Panc1 (cell line): ENCODE results near the gene OR7A10. TPM values are rescaled to one million over a fixed set of nuclear protein-coding genes. Genes with fewer than 3 reads are reported as not detected.

ENCODE experiments used
- ATAC-seq: fragments of 200-7000 bp; cut with Tn5 transposase; 2 replicates; pipeline ENCODE4 v1.9.1; 2020; ENCODE audit warnings: mild to moderate bottlenecking, moderate library complexity
- BruUV-seq: library from RNA; stranded (reverse); fragments of 400-500 nt; replicated peaks from 2 replicates; lab custom pipeline; 2021; lab: Mats Ljungman, UMichigan
- CTCF ChIA-PET: fragments of 300-600 bp; sonication (Branson Sonifier 250); formaldehyde crosslinking; loops from one replicate; lab custom pipeline; 2022; ENCODE audit warnings: antibody characterized with exemption; lab: Charles Lee
- POLR2A ChIA-PET: fragments of 300-600 bp; sonication (Branson Sonifier 250); formaldehyde crosslinking; loops from one replicate; lab custom pipeline; 2022; ENCODE audit warnings: antibody characterized with exemption; lab: Charles Lee
- DNase-seq: peaks from one replicate; pipeline ENCODE4 v3.0.0-alpha.2; 2010; ENCODE audit warnings: low read depth, low spot score
- H3K27ac ChIP-seq: 2 replicates; pipeline ENCODE4 v1.5.1; 2011; ENCODE audit warnings: mild to moderate bottlenecking, low read length, inconsistent platforms
- H3K27me3 ChIP-seq: fragments of 200-500 bp; sonication (Bioruptor generic); 2 replicates; pipeline ENCODE4 v1.6.0; 2014; ENCODE audit warnings: low read length, inconsistent platforms; ENCODE audit not compliant: control insufficient read depth, insufficient read depth
- H3K36me3 ChIP-seq: fragments of 200-500 bp; sonication (Bioruptor generic); 2 replicates; pipeline ENCODE4 v1.5.1; 2014; ENCODE audit warnings: inconsistent platforms, mild to moderate bottlenecking, low read length, moderate library complexity; ENCODE audit not compliant: control insufficient read depth, insufficient read depth
- H3K4me1 ChIP-seq: 2 replicates; pipeline ENCODE4 v1.5.1; 2011; ENCODE audit warnings: inconsistent platforms, mild to moderate bottlenecking, low read length, moderate library complexity; ENCODE audit not compliant: control insufficient read depth, insufficient read depth
- H3K4me3 ChIP-seq, 2 experiments: 2 replicates each; pipeline ENCODE4 v1.5.1; 2011 to 2012; ENCODE audit warnings: low read depth in 2 of 2, low read length in 2 of 2, mild to moderate bottlenecking in 2 of 2, inconsistent platforms in 1 of 2, moderate library complexity in 1 of 2
- H3K9me3 ChIP-seq: fragments of 200-500 bp; sonication (Bioruptor generic); 2 replicates; pipeline ENCODE4 v1.5.1; 2014; ENCODE audit warnings: low read depth, mild to moderate bottlenecking, inconsistent platforms, low read length, moderate library complexity; ENCODE audit not compliant: control insufficient read depth, insufficient read depth
- CTCF ChIP-seq: fragments of 450-650 bp; IDR thresholded peaks from 2 replicates; pipeline ENCODE4 v1.5.1; 2017; ENCODE audit warnings: mild to moderate bottlenecking
- POLR2AphosphoS5 ChIP-seq: IDR thresholded peaks from 2 replicates; pipeline ENCODE4 v1.6.1; 2012; ENCODE audit warnings: mild to moderate bottlenecking, low read depth, low read length, moderate library complexity
- REST ChIP-seq, 2 experiments: IDR thresholded peaks; 2 replicates each; pipeline ENCODE4 v1.6.1; 2011 to 2012; ENCODE audit warnings: low read depth in 2 of 2, control low read depth in 1 of 2, low read length in 1 of 2, mild to moderate bottlenecking in 1 of 2, moderate library complexity in 1 of 2; ENCODE audit not compliant: insufficient read depth in 1 of 2
- SIN3A ChIP-seq: IDR thresholded peaks from 2 replicates; pipeline ENCODE4 v1.6.1; 2012; ENCODE audit warnings: low read depth, mild to moderate bottlenecking, low read length, moderate library complexity, borderline replicate concordance; ENCODE audit not compliant: insufficient read depth
- TCF7L2 ChIP-seq: IDR thresholded peaks from 2 replicates; pipeline ENCODE4 v1.6.1; 2011; ENCODE audit warnings: mild to moderate bottlenecking, low read depth, low read length, inconsistent platforms
- in situ Hi-C: cut with HindIII; loops from 2 replicates; pipeline ENCODE4 v1.10.0; 2016; ENCODE audit warnings: low sequenced_read_pairs, low pct_unique_long_range_greater_than_20kb
- intact Hi-C: fragments of 100-400 bp; cut with micrococcal nuclease; formaldehyde crosslinking; loops from one replicate; pipeline ENCODE4 v1.10.0; 2022; ENCODE audit not compliant: unreplicated experiment
- total RNA-seq: library from RNA; stranded (reverse); gene quantifications from one replicate; pipeline ENCODE4 v1.2.1, GENCODE V29; 2021; ENCODE audit not compliant: unreplicated experiment

OR7A10 gene
- total RNA-seq, 1 experiment from 2014 or later: not detected

- Histone ChIP-seq H3K4me1 (no peaks in the 10 kb centered on the region), H3K9me3 (no peaks in the 10 kb centered on the region), H3K4me3 (no peak overlapping the region), H3K27me3 (no peaks in the 10 kb centered on the region), H3K27ac (no peak overlapping the region), H3K36me3 (no peaks in the 10 kb centered on the region)
- intact Hi-C loops: no loop called here
- DNase-seq (no peak), ATAC-seq (no peak)
- in situ Hi-C loops: no loop called here
- ChIA-PET POLR2A (no interaction called here), CTCF (no interaction called here)
- TF ChIP-seq TCF7L2 (no peak), POLR2AphosphoS5 (no peak)
- no TSS peak for BruUV-seq
Observed at GRCh38 chr19:14804765-14805164, 44.0 kb downstream of the OR7A10 start.

GRCh38 chr19:14798760-14799159 lies 50.0 kb downstream of the OR7A10 start:
- no peak for TF ChIP-seq CTCF
- TF ChIP-seq REST (IDR thresholded peaks at IDR 0.05; ENCODE audit: insufficient read depth in 1 of 2, low read depth in 2 of 2, low read length in 1 of 2): no peak
- no peak for TF ChIP-seq POLR2AphosphoS5
- no peak for TF ChIP-seq SIN3A
- no peak for TF ChIP-seq TCF7L2
- intact Hi-C loops (no loop called here), in situ Hi-C loops (no loop called here)
- H3K27me3 ChIP-seq: no peaks in the 10 kb centered on the region
- POLR2A ChIA-PET: no interaction called here
- H3K4me3 ChIP-seq: no peak overlapping the region
- no peaks in the 10 kb centered on the region for H3K9me3 ChIP-seq
- H3K27ac ChIP-seq: no peak overlapping the region
- H3K36me3 ChIP-seq: no peaks in the 10 kb centered on the region
- CTCF ChIA-PET: no interaction called here
- ATAC-seq (no peak), DNase-seq (no peak)
- no TSS peak for BruUV-seq
- H3K4me1 ChIP-seq: no peaks in the 10 kb centered on the region

- in situ Hi-C loops: no loop called here
- ChIA-PET CTCF (no interaction called here), POLR2A (interaction anchor here (0.6 kb wide), 1 partner anchor 16 kb away, joined by 8 read pairs; no protein-coding TSS in a partner anchor)
- no TSS peak for BruUV-seq
- H3K4me1 ChIP-seq: no peaks in the 10 kb centered on the region
- TF ChIP-seq SIN3A (no peak), TCF7L2 (no peak), CTCF (no peak), POLR2AphosphoS5 (no peak), REST (IDR thresholded peaks at IDR 0.05; ENCODE audit: insufficient read depth in 1 of 2, low read depth in 2 of 2, low read length in 1 of 2) (no peak)
- no peaks in the 10 kb centered on the region for H3K27me3 ChIP-seq
- DNase-seq: no peak
- intact Hi-C loops: no loop called here
- H3K4me3 ChIP-seq: no peak overlapping the region
- no peaks in the 10 kb centered on the region for H3K9me3 ChIP-seq
- H3K27ac ChIP-seq: no peak overlapping the region
- ATAC-seq: no peak
- no peaks in the 10 kb centered on the region for H3K36me3 ChIP-seq
Observed at GRCh38 chr19:14796021-14796420, 52.7 kb downstream of the OR7A10 start.
